GM10248 (cell line): ENCODE measurements around the gene STEAP2.

Experiments used
- CTCF ChIA-PET: fragments of 300-600 bp; sonication (Branson Sonifier 250); formaldehyde crosslinking; extraction: SDS; loops from one replicate; lab custom pipeline; 2021; ENCODE audit warnings: antibody characterized with exemption; lab: Yijun Ruan, JAX
- POLR2A ChIA-PET: fragments of 350-650 bp; sonication (Branson Sonifier 250); formaldehyde crosslinking; extraction: SDS; loops from one replicate; lab custom pipeline; 2020; ENCODE audit warnings: antibody characterized with exemption; lab: Yijun Ruan, JAX
- DNase-seq: peaks from one replicate; pipeline ENCODE4 v3.0.0; 2012; ENCODE audit errors: extremely low spot score
- CTCF ChIP-seq: IDR thresholded peaks from 2 replicates; pipeline ENCODE4 v1.5.1; 2012; ENCODE audit warnings: mild to moderate bottlenecking, low read depth; ENCODE audit errors: extremely low read depth, missing control alignments, control extremely low read depth

Gene STEAP2

DNA sequence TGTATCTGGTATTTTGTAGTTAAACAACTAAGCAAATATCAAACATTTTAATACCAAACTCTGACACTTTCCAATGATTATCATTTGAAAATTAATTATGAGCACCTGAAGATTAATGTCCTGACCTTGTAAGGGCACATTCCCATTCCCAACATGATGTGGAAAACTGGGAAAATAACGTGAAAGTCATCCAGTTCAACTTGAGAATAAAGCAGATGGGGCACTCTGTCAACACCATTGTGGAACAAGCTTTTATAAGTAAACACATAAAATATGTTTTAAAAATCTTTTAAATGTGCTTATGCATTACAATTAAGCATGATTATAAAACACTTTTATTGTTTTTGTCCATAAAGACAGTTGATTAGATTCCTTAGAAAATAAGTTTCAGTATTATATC lies 14.1 kb downstream of the STEAP2 start:
- ChIA-PET POLR2A (no interaction called here), CTCF (interaction anchor here (1.8 to 3.7 kb wide), 2 partner anchors 14 to 72 kb away, joined by 5 to 16 read pairs; partner anchors contain the start of genes STEAP1 and STEAP2)
- no peak for TF ChIP-seq CTCF
- no peak for DNase-seq

GRCh38 chr7:90227259-90227658 lies 15.7 kb downstream of the STEAP2 start:
- POLR2A ChIA-PET = no interaction called here
- TF ChIP-seq CTCF = no peak
- DNase-seq = no peak
- CTCF ChIA-PET = interaction anchor here (1.0 to 1.8 kb wide), 2 partner anchors 13 to 73 kb away, joined by 5 read pairs; partner anchors contain the start of gene STEAP1

GRCh38 chr7:90229682-90230081 lies 18.1 kb downstream of the STEAP2 start:
- no peak for TF ChIP-seq CTCF
- CTCF ChIA-PET = interaction anchor here (0.8 to 1.2 kb wide), 4 partner anchors 13 to 36 kb away, joined by 3 to 7 read pairs (median 4); partner anchors contain the start of gene STEAP2
- DNase-seq = no peak
- POLR2A ChIA-PET = no interaction called here

DNA sequence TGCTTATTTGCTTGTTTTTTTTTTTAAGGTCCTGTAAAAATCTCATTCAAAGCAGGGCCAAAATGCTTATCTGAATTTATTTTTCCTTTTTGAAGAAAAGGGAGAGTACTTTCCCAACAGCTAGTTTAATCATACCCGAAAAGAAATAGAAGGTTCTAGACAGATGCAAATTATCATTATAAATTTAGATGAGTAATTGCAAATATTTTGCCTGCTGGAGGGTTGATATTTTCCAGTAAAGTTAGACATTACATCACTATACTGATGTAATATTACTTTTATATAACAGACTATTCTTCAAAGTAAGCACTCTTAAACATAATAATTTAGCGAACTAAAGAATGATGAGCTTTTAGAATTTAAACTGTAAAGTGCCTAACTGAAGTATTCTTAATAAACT lies 19.3 kb downstream of the STEAP2 start:
- ChIA-PET POLR2A (no interaction called here), CTCF (interaction anchor here (0.8 to 1.5 kb wide), 2 partner anchors 30 to 36 kb away, joined by 3 read pairs; no protein-coding TSS in a partner anchor)
- TF ChIP-seq CTCF = no peak

DNA sequence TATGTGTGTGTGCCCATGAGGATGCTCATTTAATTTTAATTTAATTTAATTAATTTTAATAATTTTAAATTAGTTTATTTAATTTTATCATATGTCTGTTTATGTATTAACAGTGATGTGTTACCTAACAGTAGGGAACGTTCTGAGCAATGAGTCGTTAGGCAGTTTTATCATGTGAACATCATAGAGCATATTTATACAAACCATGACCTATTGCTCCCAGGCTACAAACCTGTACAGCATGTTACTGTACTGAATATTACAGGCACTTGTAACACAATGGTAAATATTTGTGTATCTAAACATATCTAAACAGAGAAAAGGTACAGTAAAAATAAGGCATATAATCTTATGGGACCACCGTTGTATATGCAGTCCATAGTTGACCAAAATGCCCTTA lies 19.8 kb downstream of the STEAP2 start:
- no peak for DNase-seq
- POLR2A ChIA-PET = no interaction called here

More for the DNA sequence above, 19.3 kb downstream of the STEAP2 start:
- no peak for DNase-seq

DNA sequence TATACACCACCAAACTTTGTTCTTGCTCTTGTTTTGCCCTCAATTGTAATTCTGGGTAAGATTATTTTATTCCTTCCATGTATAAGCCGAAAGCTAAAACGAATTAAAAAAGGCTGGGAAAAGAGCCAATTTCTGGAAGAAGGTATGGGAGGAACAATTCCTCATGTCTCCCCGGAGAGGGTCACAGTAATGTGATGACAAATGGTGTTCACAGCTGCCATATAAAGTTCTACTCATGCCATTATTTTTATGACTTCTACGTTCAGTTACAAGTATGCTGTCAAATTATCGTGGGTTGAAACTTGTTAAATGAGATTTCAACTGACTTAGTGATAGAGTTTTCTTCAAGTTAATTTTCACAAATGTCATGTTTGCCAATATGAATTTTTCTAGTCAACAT lies 20.9 kb downstream of the STEAP2 start:
- TF ChIP-seq CTCF = no peak
- ChIA-PET POLR2A (no interaction called here), CTCF (interaction anchor here (0.7 kb wide), 1 partner anchor 21 kb away, joined by 3 read pairs; the partner anchor contains the start of gene STEAP2)
- DNase-seq = no peak

More for the DNA sequence above, 19.8 kb downstream of the STEAP2 start:
- CTCF ChIA-PET = interaction anchor here (1.5 kb wide), 1 partner anchor 36 kb away, joined by 3 read pairs; no protein-coding TSS in a partner anchor
- no peak for TF ChIP-seq CTCF

DNA sequence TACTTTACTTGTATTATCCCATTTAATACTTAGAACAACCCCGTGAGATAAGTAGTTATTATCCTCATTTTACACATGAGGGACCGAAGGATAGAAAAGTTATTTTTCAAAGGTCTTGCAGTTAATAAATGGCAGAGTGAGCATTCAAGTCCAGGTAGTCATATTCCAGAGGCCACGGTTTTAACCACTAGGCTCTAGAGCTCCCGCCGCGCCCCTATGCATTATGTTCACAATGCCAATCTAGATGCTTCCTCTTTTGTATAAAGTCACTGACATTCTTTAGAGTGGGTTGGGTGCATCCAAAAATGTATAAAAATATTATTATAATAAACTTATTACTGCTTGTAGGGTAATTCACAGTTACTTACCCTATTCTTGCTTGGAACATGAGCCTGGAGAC lies 22.0 kb downstream of the STEAP2 start:
- DNase-seq = no peak
- CTCF ChIA-PET = no interaction called here
- POLR2A ChIA-PET = no interaction called here
- no peak for TF ChIP-seq CTCF
